NT2/D1 (cell line): ENCODE measurements around the gene BTRC.

Experiments used
- YY1 ChIP-seq: IDR thresholded peaks from 2 replicates; pipeline ENCODE4 v1.6.1; 2011; ENCODE audit not compliant: insufficient read length, insufficient read depth
- ZNF274 ChIP-seq: IDR thresholded peaks from 2 replicates; pipeline ENCODE4 v1.6.1; 2011; ENCODE audit warnings: mild to moderate bottlenecking, low read depth, low read length

DNA sequence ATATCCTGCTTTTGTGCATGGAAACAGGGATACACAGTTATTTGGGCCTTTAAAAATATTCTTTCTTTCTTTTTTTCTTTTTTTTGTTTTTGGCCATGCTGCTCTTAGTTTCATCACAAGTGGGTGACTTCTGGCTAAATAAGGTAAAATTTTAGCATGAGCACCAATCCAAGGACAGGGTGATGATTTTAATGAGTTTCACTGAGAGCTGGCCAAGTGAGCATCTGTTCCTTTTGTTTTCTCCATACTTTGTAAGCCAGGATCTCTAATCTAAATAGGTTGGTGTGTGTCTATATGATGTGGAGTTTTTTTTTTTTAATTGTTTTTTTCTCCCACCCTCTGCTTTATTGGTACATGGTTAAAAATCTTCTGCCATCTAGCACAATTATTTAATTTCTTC, 127.3 kb downstream of the BTRC start:
- TF ChIP-seq ZNF274 (no peak), YY1 (no peak)
